SK-N-SH (cell line): ENCODE measurements around the gene TAMALIN. TPM values are rescaled to one million over a fixed set of nuclear protein-coding genes. Genes with fewer than 3 reads are reported as not detected.

Source experiments
- CTCF ChIA-PET: fragments of 300-600, 350-600 bp; formaldehyde crosslinking; extraction: SDS; loops from one replicate; lab custom pipeline; 2021; lab: Yijun Ruan, JAX
- POLR2A ChIA-PET: fragments of 350-600 bp; sonication (Branson Sonifier 250); formaldehyde crosslinking; extraction: SDS; loops from one replicate; lab custom pipeline; 2020; ENCODE audit warnings: antibody characterized with exemption, inconsistent platforms; lab: Yijun Ruan, JAX
- DNase-seq: peaks from one replicate; pipeline ENCODE4 v3.0.0; 2012
- H2AFZ ChIP-seq: fragments of 200-600 bp; sonication (generic); 2 replicates; pipeline ENCODE4 v1.8.1; 2016; ENCODE audit warnings: antibody characterized with exemption, mild to moderate bottlenecking, low read depth
- H3F3A ChIP-seq: fragments of 200-600 bp; sonication (generic); replicated peaks from 2 replicates; pipeline ENCODE3; 2016; ENCODE audit warnings: antibody characterized with exemption, mild to moderate bottlenecking; ENCODE audit not compliant: insufficient read depth
- H3K27ac ChIP-seq, 2 experiments: fragments of 200-500 bp in 1 of 2; fragments of 200-600 bp in 1 of 2; sonication (Bioruptor generic) in 1 of 2; sonication (generic), shearing (Covaris generic) in 1 of 2; 2 replicates each; pipeline versions ENCODE4 v1.5.1 to v1.6.1; 2014 to 2016; ENCODE audit warnings: low read depth in 2 of 2, inconsistent platforms in 1 of 2, low read length in 1 of 2, mild to moderate bottlenecking in 1 of 2, mixed read lengths in 1 of 2
- H3K27me3 ChIP-seq: fragments of 200-600 bp; sonication (generic), shearing (Covaris generic); 2 replicates; pipeline ENCODE4 v1.6.1; 2016; ENCODE audit warnings: mixed run types; ENCODE audit not compliant: insufficient read depth
- H3K36me3 ChIP-seq, 2 experiments: fragments of 200-500 bp in 1 of 2; fragments of 200-600 bp in 1 of 2; sonication (Bioruptor generic) in 1 of 2; sonication (generic) in 1 of 2; replicated peaks in 1 of 2; 2 replicates each; pipeline versions ENCODE3 to v1.5.1; 2014 to 2016; ENCODE audit warnings: low read length in 1 of 2, mild to moderate bottlenecking in 1 of 2; ENCODE audit not compliant: insufficient read depth in 2 of 2, control insufficient read depth in 1 of 2
- H3K4me1 ChIP-seq, 2 experiments: fragments of 200-500 bp in 1 of 2; fragments of 200-600 bp in 1 of 2; sonication (Bioruptor generic) in 1 of 2; sonication (generic), shearing (Covaris generic) in 1 of 2; 2 replicates each; pipeline versions ENCODE4 v1.5.1 to v1.6.1; 2014 to 2016; ENCODE audit warnings: low read depth in 1 of 2, low read length in 1 of 2, mixed run types in 1 of 2; ENCODE audit not compliant: insufficient read depth in 2 of 2, control insufficient read depth in 1 of 2
- H3K4me2 ChIP-seq: fragments of 200-600 bp; sonication (generic), shearing (Covaris generic); 2 replicates; pipeline ENCODE4 v1.6.1; 2017; ENCODE audit warnings: mixed run types
- H3K4me3 ChIP-seq, 2 experiments: fragments of 200-500 bp in 1 of 2; fragments of 200-600 bp in 1 of 2; sonication (Bioruptor generic) in 1 of 2; sonication (generic), shearing (Covaris generic) in 1 of 2; 2 replicates each; pipeline versions ENCODE4 v1.5.1 to v1.8.1; 2014 to 2016; ENCODE audit warnings: low read depth in 2 of 2, inconsistent platforms in 1 of 2, low read length in 1 of 2, mild to moderate bottlenecking in 1 of 2, mixed read lengths in 1 of 2, moderate library complexity in 1 of 2
- H3K79me2 ChIP-seq: fragments of 200-600 bp; sonication (generic); 2 replicates; pipeline ENCODE4 v1.8.1; 2017; ENCODE audit warnings: mild to moderate bottlenecking; ENCODE audit not compliant: insufficient read depth
- H3K9ac ChIP-seq: fragments of 200-600 bp; sonication (generic); 2 replicates; pipeline ENCODE4 v1.6.1; 2017; ENCODE audit warnings: mixed run types
- H3K9me2 ChIP-seq: fragments of 200-600 bp; sonication (generic); 2 replicates; pipeline ENCODE4 v1.6.1; 2017; ENCODE audit warnings: mixed run types
- H3K9me3 ChIP-seq: fragments of 200-600 bp; sonication (generic); 2 replicates; pipeline ENCODE4 v1.6.1; 2017; ENCODE audit warnings: mixed run types, mild to moderate bottlenecking, moderate library complexity
- H4K20me1 ChIP-seq: fragments of 200-600 bp; sonication (generic); 2 replicates; pipeline ENCODE4 v1.6.1; 2017; ENCODE audit warnings: mild to moderate bottlenecking, mixed run types; ENCODE audit not compliant: insufficient read depth
- ELF1 ChIP-seq: IDR thresholded peaks from 2 replicates; pipeline ENCODE4 v1.4.0; 2012
- EP300 ChIP-seq, 2 experiments: IDR thresholded peaks; 2 replicates each; pipeline versions ENCODE4 v1.4.0 to v1.6.1; 2012; ENCODE audit warnings: borderline replicate concordance in 1 of 2, low read depth in 1 of 2, low read length in 1 of 2
- FOSL2 ChIP-seq: IDR thresholded peaks from 2 replicates; pipeline ENCODE4 v1.4.0; 2012; ENCODE audit warnings: low read depth, mild to moderate bottlenecking, moderate library complexity, borderline replicate concordance
- FOXJ3 ChIP-seq: sonication (generic); formaldehyde crosslinking; IDR thresholded peaks from 2 replicates; pipeline ENCODE4 v1.5.1; 2020; ENCODE audit warnings: mild to moderate bottlenecking, missing genetic modification reagents
- GABPA ChIP-seq: IDR thresholded peaks from 2 replicates; pipeline ENCODE4 v1.4.0; 2012; ENCODE audit warnings: low read depth, mild to moderate bottlenecking
- GATA2 ChIP-seq: sonication (generic); formaldehyde crosslinking; IDR thresholded peaks from 2 replicates; pipeline ENCODE4 v1.5.0; 2020; ENCODE audit warnings: mild to moderate bottlenecking, missing genetic modification reagents
- MEF2A ChIP-seq: IDR thresholded peaks from 2 replicates; pipeline ENCODE4 v1.4.0; 2012; ENCODE audit warnings: low read depth, borderline replicate concordance
- NRF1 ChIP-seq: IDR thresholded peaks from 2 replicates; pipeline ENCODE4 v1.6.1; 2012; ENCODE audit warnings: low read depth, mild to moderate bottlenecking, low read length
- RAD21 ChIP-seq: IDR thresholded peaks from 2 replicates; pipeline ENCODE4 v1.6.1; 2012; ENCODE audit warnings: mild to moderate bottlenecking, low read length
- RFX5 ChIP-seq: IDR thresholded peaks from 2 replicates; pipeline ENCODE4 v1.6.1; 2012; ENCODE audit warnings: mild to moderate bottlenecking, improper control_type of control experiment, low read length
- RXRA ChIP-seq: IDR thresholded peaks from 2 replicates; pipeline ENCODE4 v1.4.0; 2012; ENCODE audit warnings: low read depth, mild to moderate bottlenecking, borderline replicate concordance
- TCF12 ChIP-seq: IDR thresholded peaks from 2 replicates; pipeline ENCODE4 v1.4.0; 2012
- WGBS: methylation state at CpG from one replicate; pipeline ENCODE4 v1.1.6; 2017; ENCODE audit warnings: low lambda C conversion rate; 5-methylcytosine and 5-hydroxymethylcytosine counted together
- polyA plus RNA-seq, 3 experiments: library from polyadenylated mRNA; depleted of rRNA; stranded (reverse); fragments of >200 nt; gene quantifications; 2 replicates each; pipeline ENCODE4 v1.2.3, GENCODE V29; 2012
- TF ChIP-seq, protein P1 (sequence below): fragments of 150-350 bp; IDR thresholded peaks from 2 replicates; pipeline ENCODE4 v1.6.1; 2017; ENCODE audit warnings: antibody characterized with exemption, low read length, low read depth, borderline replicate concordance
- TF ChIP-seq, protein P2 (sequence below): IDR thresholded peaks from 2 replicates; pipeline ENCODE4 v1.6.1; 2012; ENCODE audit warnings: mild to moderate bottlenecking, low read depth, low read length, moderate library complexity
- TF ChIP-seq, protein P3 (sequence below): IDR thresholded peaks from 2 replicates; pipeline ENCODE4 v1.4.0; 2012; ENCODE audit warnings: low read depth
- TF ChIP-seq, protein P4 (sequence below): IDR thresholded peaks from 2 replicates; pipeline ENCODE4 v1.4.0; 2012; ENCODE audit warnings: low read depth, borderline replicate concordance
- TF ChIP-seq, protein P5 (sequence below): IDR thresholded peaks from 2 replicates; pipeline ENCODE4; 2012
- TF ChIP-seq, protein P6 (sequence below): fragments of 150-350 bp; IDR thresholded peaks from 2 replicates; pipeline ENCODE4 v1.6.1; 2016; ENCODE audit warnings: mild to moderate bottlenecking, low read depth, low read length

TAMALIN gene
- polyA plus RNA-seq, 1 of the 3 experiments (the other 2 are of a cell fraction), result 2.4 TPM

DNA sequence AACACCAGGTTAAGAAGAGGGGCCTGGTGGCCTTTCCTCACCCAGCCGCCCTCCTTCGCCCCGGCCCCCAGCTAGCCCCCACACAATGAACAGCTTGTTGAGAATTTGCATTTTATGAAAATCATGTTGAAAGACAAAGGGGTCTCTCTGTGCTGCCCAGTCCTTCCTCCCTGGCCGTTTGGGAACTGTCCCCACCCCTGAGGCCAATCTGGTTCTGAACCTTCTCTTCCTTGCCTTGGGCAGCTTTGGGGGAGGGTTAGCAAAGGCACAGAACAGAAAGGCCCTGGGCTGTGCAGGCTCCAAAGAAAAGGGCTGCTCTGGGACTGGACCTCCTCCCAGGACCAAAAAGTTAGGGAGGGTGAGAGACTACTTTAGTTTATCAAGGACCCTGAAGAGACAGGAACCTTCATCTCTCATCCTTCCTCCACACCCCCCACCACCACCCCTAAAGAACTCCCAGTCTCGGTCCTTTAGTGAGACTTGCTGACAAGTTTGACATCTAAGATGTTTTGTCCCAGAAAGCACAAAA lies 1.3 kb downstream of the TAMALIN start:
- Histone ChIP-seq H3K4me1 (peaks cover 0 to 32% of the 10 kb centered on the region in 2 experiments; a peak in 2 of 4 replicates), H3K36me3 (no peaks in the 10 kb centered on the region), H3F3A (peaks cover 5% of the 10 kb centered on the region), H3K4me3 (no peak overlapping the region; a peak in 1 of 4 replicates), H2AFZ (no peak overlapping the region), H3K27ac (no peak overlapping the region), H3K4me2 (peak overlapping the region; percentile 79; the same call in 1 of the 2 replicates), H3K79me2 (no peaks in the 10 kb centered on the region), H4K20me1 (no peaks in the 10 kb centered on the region), H3K27me3 (no peaks in the 10 kb centered on the region), H3K9ac (no peak overlapping the region), H3K9me2 (no peaks in the 10 kb centered on the region), H3K9me3 (no peaks in the 10 kb centered on the region)
- no peak for TF ChIP-seq TCF12
- TF ChIP-seq EP300 (IDR thresholded peaks at IDR 0.05; ENCODE audit: borderline replicate concordance in 1 of 2, low read depth in 1 of 2, low read length in 1 of 2), result no peak
- TF ChIP-seq, protein P1, sequence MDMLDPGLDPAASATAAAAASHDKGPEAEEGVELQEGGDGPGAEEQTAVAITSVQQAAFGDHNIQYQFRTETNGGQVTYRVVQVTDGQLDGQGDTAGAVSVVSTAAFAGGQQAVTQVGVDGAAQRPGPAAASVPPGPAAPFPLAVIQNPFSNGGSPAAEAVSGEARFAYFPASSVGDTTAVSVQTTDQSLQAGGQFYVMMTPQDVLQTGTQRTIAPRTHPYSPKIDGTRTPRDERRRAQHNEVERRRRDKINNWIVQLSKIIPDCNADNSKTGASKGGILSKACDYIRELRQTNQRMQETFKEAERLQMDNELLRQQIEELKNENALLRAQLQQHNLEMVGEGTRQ, result no peak
- no peak for TF ChIP-seq ELF1
- TF ChIP-seq MEF2A, result no peak
- no peak for TF ChIP-seq GABPA
- TF ChIP-seq RXRA, result no peak
- no peak for TF ChIP-seq RFX5
- no peak for TF ChIP-seq FOXJ3 (CRISPR knock-in tag)
- TF ChIP-seq, protein P2, sequence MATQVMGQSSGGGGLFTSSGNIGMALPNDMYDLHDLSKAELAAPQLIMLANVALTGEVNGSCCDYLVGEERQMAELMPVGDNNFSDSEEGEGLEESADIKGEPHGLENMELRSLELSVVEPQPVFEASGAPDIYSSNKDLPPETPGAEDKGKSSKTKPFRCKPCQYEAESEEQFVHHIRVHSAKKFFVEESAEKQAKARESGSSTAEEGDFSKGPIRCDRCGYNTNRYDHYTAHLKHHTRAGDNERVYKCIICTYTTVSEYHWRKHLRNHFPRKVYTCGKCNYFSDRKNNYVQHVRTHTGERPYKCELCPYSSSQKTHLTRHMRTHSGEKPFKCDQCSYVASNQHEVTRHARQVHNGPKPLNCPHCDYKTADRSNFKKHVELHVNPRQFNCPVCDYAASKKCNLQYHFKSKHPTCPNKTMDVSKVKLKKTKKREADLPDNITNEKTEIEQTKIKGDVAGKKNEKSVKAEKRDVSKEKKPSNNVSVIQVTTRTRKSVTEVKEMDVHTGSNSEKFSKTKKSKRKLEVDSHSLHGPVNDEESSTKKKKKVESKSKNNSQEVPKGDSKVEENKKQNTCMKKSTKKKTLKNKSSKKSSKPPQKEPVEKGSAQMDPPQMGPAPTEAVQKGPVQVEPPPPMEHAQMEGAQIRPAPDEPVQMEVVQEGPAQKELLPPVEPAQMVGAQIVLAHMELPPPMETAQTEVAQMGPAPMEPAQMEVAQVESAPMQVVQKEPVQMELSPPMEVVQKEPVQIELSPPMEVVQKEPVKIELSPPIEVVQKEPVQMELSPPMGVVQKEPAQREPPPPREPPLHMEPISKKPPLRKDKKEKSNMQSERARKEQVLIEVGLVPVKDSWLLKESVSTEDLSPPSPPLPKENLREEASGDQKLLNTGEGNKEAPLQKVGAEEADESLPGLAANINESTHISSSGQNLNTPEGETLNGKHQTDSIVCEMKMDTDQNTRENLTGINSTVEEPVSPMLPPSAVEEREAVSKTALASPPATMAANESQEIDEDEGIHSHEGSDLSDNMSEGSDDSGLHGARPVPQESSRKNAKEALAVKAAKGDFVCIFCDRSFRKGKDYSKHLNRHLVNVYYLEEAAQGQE, result no peak
- TF ChIP-seq, protein P3, sequence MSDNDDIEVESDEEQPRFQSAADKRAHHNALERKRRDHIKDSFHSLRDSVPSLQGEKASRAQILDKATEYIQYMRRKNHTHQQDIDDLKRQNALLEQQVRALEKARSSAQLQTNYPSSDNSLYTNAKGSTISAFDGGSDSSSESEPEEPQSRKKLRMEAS, result no peak
- TF ChIP-seq GATA2 (CRISPR knock-in tag), result no peak
- no peak for TF ChIP-seq RAD21
- TF ChIP-seq, protein P4, sequence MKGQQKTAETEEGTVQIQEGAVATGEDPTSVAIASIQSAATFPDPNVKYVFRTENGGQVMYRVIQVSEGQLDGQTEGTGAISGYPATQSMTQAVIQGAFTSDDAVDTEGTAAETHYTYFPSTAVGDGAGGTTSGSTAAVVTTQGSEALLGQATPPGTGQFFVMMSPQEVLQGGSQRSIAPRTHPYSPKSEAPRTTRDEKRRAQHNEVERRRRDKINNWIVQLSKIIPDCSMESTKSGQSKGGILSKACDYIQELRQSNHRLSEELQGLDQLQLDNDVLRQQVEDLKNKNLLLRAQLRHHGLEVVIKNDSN, result no peak
- TF ChIP-seq, protein P5, sequence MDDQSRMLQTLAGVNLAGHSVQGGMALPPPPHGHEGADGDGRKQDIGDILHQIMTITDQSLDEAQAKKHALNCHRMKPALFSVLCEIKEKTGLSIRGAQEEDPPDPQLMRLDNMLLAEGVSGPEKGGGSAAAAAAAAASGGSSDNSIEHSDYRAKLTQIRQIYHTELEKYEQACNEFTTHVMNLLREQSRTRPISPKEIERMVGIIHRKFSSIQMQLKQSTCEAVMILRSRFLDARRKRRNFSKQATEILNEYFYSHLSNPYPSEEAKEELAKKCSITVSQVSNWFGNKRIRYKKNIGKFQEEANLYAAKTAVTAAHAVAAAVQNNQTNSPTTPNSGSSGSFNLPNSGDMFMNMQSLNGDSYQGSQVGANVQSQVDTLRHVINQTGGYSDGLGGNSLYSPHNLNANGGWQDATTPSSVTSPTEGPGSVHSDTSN, result no peak
- no peak for TF ChIP-seq NRF1
- TF ChIP-seq, protein P6, sequence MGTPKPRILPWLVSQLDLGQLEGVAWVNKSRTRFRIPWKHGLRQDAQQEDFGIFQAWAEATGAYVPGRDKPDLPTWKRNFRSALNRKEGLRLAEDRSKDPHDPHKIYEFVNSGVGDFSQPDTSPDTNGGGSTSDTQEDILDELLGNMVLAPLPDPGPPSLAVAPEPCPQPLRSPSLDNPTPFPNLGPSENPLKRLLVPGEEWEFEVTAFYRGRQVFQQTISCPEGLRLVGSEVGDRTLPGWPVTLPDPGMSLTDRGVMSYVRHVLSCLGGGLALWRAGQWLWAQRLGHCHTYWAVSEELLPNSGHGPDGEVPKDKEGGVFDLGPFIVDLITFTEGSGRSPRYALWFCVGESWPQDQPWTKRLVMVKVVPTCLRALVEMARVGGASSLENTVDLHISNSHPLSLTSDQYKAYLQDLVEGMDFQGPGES, result no peak
- no peak for TF ChIP-seq FOSL2
- WGBS, result 80% methylated on average over 5 of the region's 5 CpGs
- no peak for DNase-seq
- ChIA-PET CTCF (interaction anchor here (1.0 to 13.1 kb wide), 4 partner anchors 14 to 114 kb away, joined by 3 to 526 read pairs (median 3); no protein-coding TSS in a partner anchor), POLR2A (no interaction called here)
